Measurements from ENCODE around the gene COL24A1. TPM values are rescaled to one million over a fixed set of nuclear protein-coding genes. Genes with fewer than 3 reads are reported as not detected.

COL24A1 gene
- total and polyA plus RNA-seq, 12 donors: 0.04 to 2.3 (median 0.54) TPM

GRCh38 chr1:86054396-86054795, 102.2 kb downstream of the COL24A1 start:
- H3K4me1 ChIP-seq: no peaks in the 10 kb centered on the region
- H3K4me3 ChIP-seq: no peak overlapping the region
- TF ChIP-seq CTCF (IDR thresholded peaks at IDR 0.05): no peak
- WGBS, 2 donors: 88% methylated on average over 2 of the region's 2 CpGs
- intact Hi-C loops (cut with DNase I): loop anchor here in 1 of 10 donors (10.0 kb wide), 1 partner anchor 80 kb away; no protein-coding TSS in a partner anchor
- DNase-seq: no peak
- H3K36me3 ChIP-seq: no peaks in the 10 kb centered on the region
- H3K27me3 ChIP-seq: no peaks in the 10 kb centered on the region
- no peak overlapping the region for H3K27ac ChIP-seq
- ATAC-seq: no peak
- no peaks in the 10 kb centered on the region for H3K9me3 ChIP-seq

GRCh38 chr1:86052948-86053698, 103.4 kb downstream of the COL24A1 start:
- no peak overlapping the region for H3K4me3 ChIP-seq
- no peaks in the 10 kb centered on the region for H3K9me3 ChIP-seq
- no peak for ATAC-seq
- no peak for DNase-seq
- H3K27ac ChIP-seq: no peak overlapping the region
- 80 to 86% methylated on average over 2 of the region's 2 CpGs for WGBS, 2 donors
- no peak for TF ChIP-seq CTCF (IDR thresholded peaks at IDR 0.05)
- H3K36me3 ChIP-seq: no peaks in the 10 kb centered on the region
- intact Hi-C loops (cut with DNase I): loop anchor here in 1 of 10 donors (10.0 kb wide), 1 partner anchor 82 kb away; no protein-coding TSS in a partner anchor
- H3K27me3 ChIP-seq: no peaks in the 10 kb centered on the region
- H3K4me1 ChIP-seq: no peaks in the 10 kb centered on the region

GRCh38 chr1:86035101-86035500, 121.5 kb downstream of the COL24A1 start:
- Histone ChIP-seq H3K36me3 (no peaks in the 10 kb centered on the region), H3K9me3 (peaks cover 0 to 2% (median 0%) of the 10 kb centered on the region in 11 donors), H3K27ac (no peak overlapping the region), H3K4me1 (no peaks in the 10 kb centered on the region), H3K4me3 (no peak overlapping the region), H3K27me3 (peaks cover 0 to 3% (median 0%) of the 10 kb centered on the region in 7 donors)
- intact Hi-C loops (cut with DNase I): no loop called here
- ATAC-seq (no peak), DNase-seq (no peak)
- no peak for TF ChIP-seq CTCF (IDR thresholded peaks at IDR 0.05)
- 64 to 69% methylated on average over 1 of the region's 1 CpG for WGBS, 2 donors

GRCh38 chr1:86030180-86030579, 126.4 kb downstream of the COL24A1 start:
- Histone ChIP-seq H3K4me1 (no peaks in the 10 kb centered on the region), H3K4me3 (no peak overlapping the region), H3K27ac (no peak overlapping the region), H3K27me3 (peaks cover 0 to 3% (median 0%) of the 10 kb centered on the region in 7 donors), H3K9me3 (peaks cover 0 to 6% (median 0%) of the 10 kb centered on the region in 11 donors), H3K36me3 (no peaks in the 10 kb centered on the region)
- no peak for TF ChIP-seq CTCF (IDR thresholded peaks at IDR 0.05)
- no peak for DNase-seq
- WGBS, 2 donors: 81 to 83% methylated on average over 1 of the region's 1 CpG
- ATAC-seq: no peak
- intact Hi-C loops (cut with DNase I): no loop called here

All from heart right ventricle (tissue), 16 donors.